Mesenchymal stem cell (in vitro differentiated cells and primary cell): Measurements from ENCODE around the gene CNKSR3.

Experiments used
- DNase-seq: peaks from one replicate; pipeline ENCODE4 v3.0.0-alpha.2; 2013
- H2AFZ ChIP-seq: one replicate; pipeline ENCODE4 v1.6.1; 2013; ENCODE audit warnings: low read depth, mild to moderate bottlenecking, control low read depth, inconsistent platforms, low read length, moderate library complexity
- H2AK5ac ChIP-seq: 2 replicates; pipeline ENCODE4 v1.6.1; 2013; ENCODE audit warnings: low read length, moderate library complexity, mild to moderate bottlenecking, inconsistent platforms; ENCODE audit not compliant: severe bottlenecking
- H2BK120ac ChIP-seq: one replicate; pipeline ENCODE4 v1.6.1; 2013; ENCODE audit warnings: low read depth, mild to moderate bottlenecking, inconsistent platforms, low read length, moderate library complexity
- H2BK12ac ChIP-seq, 2 experiments: one replicate each; pipeline ENCODE4 v1.6.1; 2013; ENCODE audit warnings: inconsistent platforms in 2 of 2, low read length in 2 of 2, mild to moderate bottlenecking in 2 of 2, moderate library complexity in 2 of 2, control low read depth in 1 of 2
- H2BK15ac ChIP-seq: one replicate; pipeline ENCODE4 v1.6.1; 2013; ENCODE audit warnings: mild to moderate bottlenecking, low read depth, inconsistent platforms; ENCODE audit not compliant: poor library complexity, severe bottlenecking
- H2BK5ac ChIP-seq: 2 replicates; pipeline ENCODE4 v1.6.1; 2013; ENCODE audit warnings: low read depth, mild to moderate bottlenecking, low read length, control low read depth, inconsistent platforms; ENCODE audit not compliant: poor library complexity, severe bottlenecking
- H3K14ac ChIP-seq, 2 experiments: one replicate each; pipeline ENCODE4 v1.6.1; 2013; ENCODE audit warnings: inconsistent platforms in 2 of 2, low read length in 2 of 2, control low read depth in 1 of 2, mild to moderate bottlenecking in 1 of 2, moderate library complexity in 1 of 2
- H3K18ac ChIP-seq, 2 experiments: one replicate each; pipeline ENCODE4 v1.6.1; 2013; ENCODE audit warnings: inconsistent platforms in 2 of 2, low read length in 2 of 2, control low read depth in 1 of 2, low read depth in 1 of 2, mild to moderate bottlenecking in 1 of 2
- H3K23ac ChIP-seq, 2 experiments: one replicate each; pipeline ENCODE4 v1.6.1; 2013; ENCODE audit warnings: inconsistent platforms in 2 of 2, low read length in 2 of 2, mild to moderate bottlenecking in 2 of 2, moderate library complexity in 2 of 2, control low read depth in 1 of 2
- H3K27ac ChIP-seq: 2 replicates; pipeline ENCODE4 v1.5.1; 2013; ENCODE audit warnings: mild to moderate bottlenecking, moderate library complexity, low read length, control low read depth, inconsistent platforms; ENCODE audit not compliant: poor library complexity, severe bottlenecking
- H3K27me3 ChIP-seq, 2 experiments: 2 replicates each; pipeline versions ENCODE4 v1.6.1 to v1.7.0; 2013; ENCODE audit warnings: low read length in 2 of 2, mild to moderate bottlenecking in 2 of 2, moderate library complexity in 2 of 2, control low read depth in 1 of 2, inconsistent platforms in 1 of 2; ENCODE audit not compliant: control insufficient read depth in 1 of 2, insufficient read depth in 1 of 2
- H3K36me3 ChIP-seq, 2 experiments: 2 replicates each; pipeline versions ENCODE4 v1.6.1 to v1.7.0; 2013; ENCODE audit warnings: low read length in 2 of 2, control low read depth in 1 of 2, inconsistent platforms in 1 of 2, low read depth in 1 of 2, mild to moderate bottlenecking in 1 of 2; ENCODE audit not compliant: insufficient read depth in 2 of 2, control insufficient read depth in 1 of 2
- H3K4ac ChIP-seq, 2 experiments: one replicate each; pipeline ENCODE4 v1.6.1; 2013; ENCODE audit warnings: inconsistent platforms in 2 of 2, low read length in 2 of 2, mild to moderate bottlenecking in 2 of 2, moderate library complexity in 2 of 2, control low read depth in 1 of 2, low read depth in 1 of 2
- H3K4me1 ChIP-seq: 2 replicates; pipeline ENCODE4 v1.6.1; 2013; ENCODE audit warnings: low read depth, low read length, control low read depth; ENCODE audit not compliant: control insufficient read depth, insufficient read depth
- H3K4me2 ChIP-seq: 2 replicates; pipeline ENCODE4 v1.6.1; 2013; ENCODE audit warnings: low read length, mild to moderate bottlenecking, inconsistent platforms; ENCODE audit not compliant: poor library complexity, severe bottlenecking
- H3K4me3 ChIP-seq, 2 experiments: 2 replicates each; pipeline versions ENCODE4 v1.5.1 to v1.7.0; 2013; ENCODE audit warnings: low read length in 2 of 2, mild to moderate bottlenecking in 2 of 2, control low read depth in 1 of 2, low read depth in 1 of 2; ENCODE audit not compliant: insufficient read depth in 1 of 2
- H3K79me1 ChIP-seq: replicated peaks from 2 replicates; pipeline ENCODE4 v1.6.1; 2013; ENCODE audit warnings: mild to moderate bottlenecking, control low read depth, low read length, inconsistent platforms; ENCODE audit not compliant: poor library complexity, severe bottlenecking
- H3K9ac ChIP-seq: 2 replicates; pipeline ENCODE4 v1.7.0; 2013; ENCODE audit warnings: mild to moderate bottlenecking, low read length, moderate library complexity
- H3K9me3 ChIP-seq: 2 replicates; pipeline ENCODE4 v1.7.0; 2013; ENCODE audit warnings: mild to moderate bottlenecking, low read length; ENCODE audit not compliant: control insufficient read depth
- H4K8ac ChIP-seq: one replicate; pipeline ENCODE4 v1.6.1; 2013; ENCODE audit warnings: inconsistent platforms, mild to moderate bottlenecking, low read length, moderate library complexity
- H4K91ac ChIP-seq: one replicate; pipeline ENCODE4 v1.6.1; 2013; ENCODE audit warnings: mild to moderate bottlenecking, low read length, inconsistent platforms
- WGBS: methylation state at CpG from one replicate; pipeline ENCODE4 v1.1.7; 2013; ENCODE audit warnings: mixed read lengths; 5-methylcytosine and 5-hydroxymethylcytosine counted together

The CNKSR3 gene

DNA sequence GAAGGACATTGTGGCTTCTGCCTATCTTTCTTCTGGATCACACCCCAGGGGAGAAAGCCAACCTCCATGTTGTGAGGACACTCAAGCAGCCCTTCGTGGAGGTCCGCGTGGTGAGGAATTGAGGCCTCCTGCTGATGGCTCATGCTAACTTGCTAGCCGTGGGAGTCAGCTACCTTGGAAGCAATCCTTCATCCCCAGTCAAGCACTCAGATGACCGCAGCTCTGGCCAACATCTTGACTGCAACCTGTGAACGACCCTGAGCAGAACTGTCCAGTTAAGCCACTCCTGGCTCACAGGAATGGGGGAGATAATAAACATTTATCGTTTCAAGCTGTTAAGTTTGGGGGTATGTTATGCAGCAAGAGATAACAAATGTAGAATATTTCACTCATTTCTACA, 10.9 kb upstream of the CNKSR3 start:
- 96% methylated on average over 6 of the region's 7 CpGs for WGBS
- Histone ChIP-seq H3K14ac (no peak overlapping the region), H3K27ac (no peak overlapping the region), H3K4me3 (no peak overlapping the region), H2AFZ (no peak overlapping the region), H3K18ac (no peak overlapping the region), H4K91ac (no peak overlapping the region), H3K9ac (no peak overlapping the region), H3K4me2 (no peak overlapping the region), H3K4ac (no peak overlapping the region), H4K8ac (no peak overlapping the region), H2AK5ac (no peak overlapping the region), H3K23ac (no peak overlapping the region), H3K9me3 (no peaks in the 10 kb centered on the region), H2BK5ac (no peak overlapping the region), H3K27me3 (no peaks in the 10 kb centered on the region), H3K4me1 (no peaks in the 10 kb centered on the region), H2BK120ac (no peak overlapping the region), H3K36me3 (no peaks in the 10 kb centered on the region), H2BK15ac (no peak overlapping the region), H2BK12ac (no peak overlapping the region), H3K79me1 (no peaks in the 10 kb centered on the region)
- DNase-seq, result no peak

DNA sequence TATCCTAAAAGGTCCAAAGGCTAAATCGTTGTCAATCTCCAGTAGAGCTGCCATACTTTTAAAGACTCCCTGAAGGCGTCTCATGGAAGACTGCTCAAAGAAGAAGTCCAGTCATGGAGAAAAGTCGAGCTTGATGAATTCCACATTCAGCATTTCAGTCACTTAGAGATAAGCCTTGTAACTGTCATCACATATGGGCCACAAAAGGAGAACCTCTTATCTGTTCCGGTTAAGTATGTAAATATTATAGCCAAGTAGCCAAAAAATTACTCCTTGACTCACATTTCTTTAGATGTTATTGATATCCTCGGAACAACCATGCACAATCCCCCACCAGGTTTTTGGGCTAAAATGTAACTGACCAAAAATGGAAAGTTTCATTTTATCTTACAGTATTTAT, 9.8 kb upstream of the CNKSR3 start:
- no peak overlapping the region for H3K4ac ChIP-seq
- H2AFZ ChIP-seq, result no peak overlapping the region
- H2BK120ac ChIP-seq, result no peak overlapping the region
- H3K9me3 ChIP-seq, result no peaks in the 10 kb centered on the region
- no peak overlapping the region for H3K4me3 ChIP-seq
- H4K91ac ChIP-seq, result no peak overlapping the region
- no peaks in the 10 kb centered on the region for H3K36me3 ChIP-seq
- no peaks in the 10 kb centered on the region for H3K4me1 ChIP-seq
- no peak overlapping the region for H3K27ac ChIP-seq
- H2BK12ac ChIP-seq, result no peak overlapping the region
- H3K79me1 ChIP-seq, result no peaks in the 10 kb centered on the region
- no peak overlapping the region for H2BK15ac ChIP-seq
- H3K27me3 ChIP-seq, result no peaks in the 10 kb centered on the region
- H3K14ac ChIP-seq, result no peak overlapping the region
- H4K8ac ChIP-seq, result no peak overlapping the region
- no peak overlapping the region for H3K18ac ChIP-seq
- H2BK5ac ChIP-seq, result no peak overlapping the region
- H2AK5ac ChIP-seq, result no peak overlapping the region
- WGBS, result 49% methylated on average over 3 of the region's 5 CpGs
- H3K4me2 ChIP-seq, result no peak overlapping the region
- no peak for DNase-seq
- H3K9ac ChIP-seq, result no peak overlapping the region
- H3K23ac ChIP-seq, result no peak overlapping the region

- H3K14ac ChIP-seq, result no peak overlapping the region
- no peak overlapping the region for H3K4me3 ChIP-seq
- no peak overlapping the region for H3K23ac ChIP-seq
- no peak overlapping the region for H3K4me2 ChIP-seq
- no peaks in the 10 kb centered on the region for H3K36me3 ChIP-seq
- WGBS, result 88% methylated on average over 5 of the region's 6 CpGs
- no peak overlapping the region for H3K27ac ChIP-seq
- DNase-seq, result no peak
- H3K4me1 ChIP-seq, result no peaks in the 10 kb centered on the region
- H4K91ac ChIP-seq, result no peak overlapping the region
- no peak overlapping the region for H2BK120ac ChIP-seq
- no peak overlapping the region for H2AK5ac ChIP-seq
- H3K9me3 ChIP-seq, result no peaks in the 10 kb centered on the region
- no peak overlapping the region for H2BK15ac ChIP-seq
- no peak overlapping the region for H2BK12ac ChIP-seq
- H2BK5ac ChIP-seq, result no peak overlapping the region
- H3K4ac ChIP-seq, result no peak overlapping the region
- no peak overlapping the region for H3K9ac ChIP-seq
- H4K8ac ChIP-seq, result no peak overlapping the region
- H3K18ac ChIP-seq, result no peak overlapping the region
- H2AFZ ChIP-seq, result no peak overlapping the region
- H3K27me3 ChIP-seq, result no peaks in the 10 kb centered on the region
- H3K79me1 ChIP-seq, result no peaks in the 10 kb centered on the region
These were observed 7.9 kb upstream of the CNKSR3 start for GRCh38 chr6:154518396-154518795.

GRCh38 chr6:154516276-154516675, 5.8 kb upstream of the CNKSR3 start:
- no peak overlapping the region for H3K4ac ChIP-seq
- 86% methylated on average over 5 of the region's 5 CpGs for WGBS
- H3K4me3 ChIP-seq, result peak overlapping the region in 1 of 2 experiments; percentile 76
- H3K9ac ChIP-seq, result peak overlapping the region; percentile 76
- H3K23ac ChIP-seq, result no peak overlapping the region
- no peak overlapping the region for H2AFZ ChIP-seq
- no peak overlapping the region for H3K14ac ChIP-seq
- no peaks in the 10 kb centered on the region for H3K36me3 ChIP-seq
- H3K27ac ChIP-seq, result no peak overlapping the region
- no peak overlapping the region for H3K4me2 ChIP-seq
- no peak overlapping the region for H4K8ac ChIP-seq
- no peak overlapping the region for H2BK12ac ChIP-seq
- H2BK15ac ChIP-seq, result no peak overlapping the region
- H2BK5ac ChIP-seq, result no peak overlapping the region
- no peaks in the 10 kb centered on the region for H3K27me3 ChIP-seq
- H4K91ac ChIP-seq, result no peak overlapping the region
- no peaks in the 10 kb centered on the region for H3K9me3 ChIP-seq
- no peak for DNase-seq
- H2BK120ac ChIP-seq, result no peak overlapping the region
- no peak overlapping the region for H3K18ac ChIP-seq
- no peaks in the 10 kb centered on the region for H3K4me1 ChIP-seq
- H2AK5ac ChIP-seq, result peak overlapping the region; percentile 36
- no peaks in the 10 kb centered on the region for H3K79me1 ChIP-seq
